SJCRH30 (cell line): ENCODE results near the gene JHY. TPM values are rescaled to one million over a fixed set of nuclear protein-coding genes. Genes with fewer than 3 reads are reported as not detected.

Experiments used
- DNase-seq, 2 experiments: peaks; one replicate each; pipeline ENCODE4 v3.0.0-alpha.2; 2015 to 2020
- H3K27ac ChIP-seq: fragments of 250-450 bp; sonication (Bioruptor Pico); 2 replicates; pipeline ENCODE4 v1.5.1; 2020; ENCODE audit warnings: mild to moderate bottlenecking, moderate library complexity
- H3K27me3 ChIP-seq: fragments of 250-450 bp; sonication (Bioruptor Pico); 2 replicates; pipeline ENCODE4 v1.5.1; 2020; ENCODE audit warnings: mild to moderate bottlenecking, moderate library complexity
- H3K36me3 ChIP-seq: fragments of 250-450 bp; sonication (Bioruptor Pico); 2 replicates; pipeline ENCODE4 v1.5.1; 2020; ENCODE audit warnings: mild to moderate bottlenecking, moderate library complexity
- H3K4me1 ChIP-seq: fragments of 250-450 bp; sonication (Bioruptor Pico); 2 replicates; pipeline ENCODE4 v1.5.1; 2020; ENCODE audit warnings: mild to moderate bottlenecking, moderate library complexity
- H3K4me3 ChIP-seq: fragments of 250-450 bp; sonication (Bioruptor Pico); 2 replicates; pipeline ENCODE4 v1.5.1; 2020; ENCODE audit warnings: mild to moderate bottlenecking, moderate library complexity
- H3K9me3 ChIP-seq: fragments of 250-450 bp; sonication (Bioruptor Pico); replicated peaks from 2 replicates; pipeline ENCODE4 v1.5.1; 2020; ENCODE audit warnings: mild to moderate bottlenecking, moderate library complexity
- total RNA-seq: library from RNA; depleted of rRNA; stranded (reverse); fragments of >200 nt; shearing (Covaris generic); gene quantifications from 2 replicates; pipeline ENCODE4 v1.2.3, GENCODE V29; 2014; rRNA removed

JHY gene
- total RNA-seq, 1 experiment from 2014 or later = not detected

DNA sequence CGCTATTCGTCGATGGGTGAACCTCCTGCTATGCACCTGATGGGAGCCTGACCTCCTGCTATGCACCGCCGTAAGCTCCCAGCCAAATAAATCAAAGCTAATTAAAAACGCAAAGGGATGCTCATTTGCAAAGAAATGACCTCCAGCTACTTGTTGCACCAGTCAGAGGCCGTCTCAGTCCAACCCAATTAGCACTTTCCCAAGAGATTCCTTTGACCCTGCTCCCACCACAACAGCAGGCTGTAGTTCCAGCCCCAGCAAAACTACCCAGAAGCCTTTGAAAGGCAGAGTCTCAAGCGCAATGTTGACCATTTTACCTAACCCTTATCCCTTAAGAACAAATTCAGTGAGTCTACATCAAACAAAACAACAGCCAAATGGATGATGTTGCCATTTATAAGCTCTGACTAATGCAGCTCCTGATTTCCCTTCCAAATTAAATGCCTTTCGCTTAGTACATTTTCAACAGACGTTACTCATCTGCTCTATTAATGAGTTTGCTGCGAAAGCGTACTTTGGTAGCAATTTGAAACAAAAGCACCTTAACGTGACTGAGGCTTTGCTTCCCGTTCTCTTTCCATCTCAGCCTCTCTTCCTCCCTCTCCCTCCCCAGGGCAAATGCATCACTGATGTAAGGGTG, 116.3 kb downstream of the JHY start:
- no peak for DNase-seq

DNA sequence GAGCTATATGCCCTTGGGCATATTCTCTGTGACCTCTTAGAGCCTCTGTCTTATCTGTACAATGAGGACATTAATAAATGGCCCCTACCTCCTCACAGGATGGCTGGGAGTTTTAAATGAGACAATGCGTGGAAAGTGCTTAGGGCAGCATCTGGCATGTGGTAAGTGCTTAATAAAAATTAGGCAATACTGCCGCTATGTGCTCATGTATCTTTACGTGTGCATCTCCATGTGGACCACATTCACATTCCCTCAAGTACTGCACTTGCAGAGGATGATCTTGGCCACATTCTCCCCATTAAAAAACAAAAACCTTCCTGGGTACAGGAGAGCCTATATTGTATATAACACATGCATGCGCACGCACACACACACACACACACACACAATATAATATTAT, 118.2 kb downstream of the JHY start:
- no peaks in the 10 kb centered on the region for H3K9me3 ChIP-seq
- no peaks in the 10 kb centered on the region for H3K27me3 ChIP-seq
- H3K4me3 ChIP-seq = no peak overlapping the region
- no peak overlapping the region for H3K27ac ChIP-seq
- H3K4me1 ChIP-seq = no peaks in the 10 kb centered on the region
- H3K36me3 ChIP-seq = no peaks in the 10 kb centered on the region
- DNase-seq = no peak

More for the DNA sequence above, 116.3 kb downstream of the JHY start:
- no peaks in the 10 kb centered on the region for H3K4me1 ChIP-seq
- no peak overlapping the region for H3K4me3 ChIP-seq
- H3K9me3 ChIP-seq = no peaks in the 10 kb centered on the region
- no peaks in the 10 kb centered on the region for H3K27me3 ChIP-seq
- no peaks in the 10 kb centered on the region for H3K36me3 ChIP-seq
- H3K27ac ChIP-seq = no peak overlapping the region

DNA sequence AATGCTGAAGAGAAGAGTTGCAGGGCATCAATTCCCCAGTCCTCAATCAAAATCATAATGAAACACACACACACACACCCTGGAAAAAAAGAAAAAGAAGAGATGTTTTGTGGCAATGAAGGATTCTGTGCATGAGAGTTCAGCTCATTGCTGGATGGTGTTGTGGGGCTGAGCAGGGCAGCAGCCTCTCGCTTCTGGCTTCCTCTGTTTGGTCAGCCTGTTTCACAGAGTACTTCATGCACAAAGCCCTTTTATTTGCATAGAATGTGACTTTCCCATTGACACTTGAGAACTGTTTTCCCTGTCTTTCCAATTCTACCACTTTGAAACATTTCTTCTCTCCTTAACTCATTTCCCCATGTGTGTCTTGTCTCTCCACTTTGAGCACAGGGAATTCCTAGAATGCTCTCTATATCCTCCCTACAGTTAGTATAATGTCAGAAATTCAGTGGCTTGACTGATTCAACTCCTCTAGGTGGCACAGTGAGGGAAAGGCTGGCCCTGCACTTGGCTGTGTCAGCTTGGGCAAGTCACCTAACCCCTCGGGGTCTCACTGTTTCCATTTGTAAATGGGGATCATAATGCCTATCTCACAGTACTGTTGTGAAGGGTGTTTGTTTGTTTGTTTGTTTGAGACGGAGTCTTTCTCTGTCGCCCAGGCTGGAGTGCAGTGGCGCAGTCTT, 124.4 kb downstream of the JHY start:
- no peak for DNase-seq
- H3K27me3 ChIP-seq = no peaks in the 10 kb centered on the region
- no peak overlapping the region for H3K4me3 ChIP-seq
- no peaks in the 10 kb centered on the region for H3K36me3 ChIP-seq
- H3K4me1 ChIP-seq = no peaks in the 10 kb centered on the region
- H3K9me3 ChIP-seq = no peaks in the 10 kb centered on the region
- H3K27ac ChIP-seq = no peak overlapping the region

Other genes starting within 250 kb of the JHY start
- gene UBASH3B, start 227.0 kb upstream of the JHY start, total RNA-seq = 0.38 TPM in 2 replicates
- gene CRTAM, start 44.3 kb upstream of the JHY start, total RNA-seq = not detected in 2 replicates
- not detected in 2 replicates for gene BSX, start 99.1 kb downstream of the JHY start, total RNA-seq
- 2,768 and 2,819 TPM in 2 replicates for gene HSPA8, start 179.4 kb downstream of the JHY start, total RNA-seq